Kidney (tissue), 14 donors: Measurements from ENCODE around the gene TMEM178B. TPM values are rescaled to one million over a fixed set of nuclear protein-coding genes. Genes with fewer than 3 reads are reported as not detected.

Experiments used
- DNase-seq, 5 donors: peaks; one replicate each; pipeline ENCODE4 v3.0.0-alpha.2; 2013 to 2020
- FAIRE-seq: peaks from 2 replicates; lab custom pipeline; 2012; peaks lifted over from hg19 to GRCh38; lab: Jason Lieb, UNC
- H3K27ac ChIP-seq, 2 donors: one replicate each; pipeline ENCODE4 v1.7.0; 2013; ENCODE audit warnings: low read depth in 2 of 2, low read length in 2 of 2, inconsistent platforms in 1 of 2
- H3K27me3 ChIP-seq: one replicate; pipeline ENCODE4 v1.7.1; 2013; ENCODE audit warnings: low read length, inconsistent platforms; ENCODE audit not compliant: control insufficient read depth, insufficient read depth
- H3K36me3 ChIP-seq, 3 donors: one replicate each; pipeline versions ENCODE4 v1.7.0 to v1.7.1; 2013; ENCODE audit warnings: low read length in 3 of 3, control low read depth in 1 of 3, inconsistent platforms in 1 of 3; ENCODE audit not compliant: insufficient read depth in 3 of 3, control insufficient read depth in 2 of 3
- H3K4me1 ChIP-seq, 3 donors: one replicate each; pipeline versions ENCODE4 v1.7.0 to v1.7.1; 2013; ENCODE audit warnings: low read length in 3 of 3, inconsistent platforms in 1 of 3, low read depth in 1 of 3; ENCODE audit not compliant: control insufficient read depth in 2 of 3, insufficient read depth in 2 of 3
- H3K4me3 ChIP-seq, 3 donors: one replicate each; pipeline versions ENCODE4 v1.7.0 to v1.8.1; 2013; ENCODE audit warnings: low read length in 3 of 3, control low read depth in 1 of 3, inconsistent platforms in 1 of 3
- H3K9ac ChIP-seq, 3 donors: one replicate each; pipeline versions ENCODE4 v1.7.0 to v1.7.1; 2013; ENCODE audit warnings: low read length in 3 of 3, control low read depth in 1 of 3, inconsistent platforms in 1 of 3
- H3K9me3 ChIP-seq, 3 donors: one replicate each; pipeline versions ENCODE4 v1.7.0 to v1.7.1; 2013; ENCODE audit warnings: low read length in 3 of 3, control low read depth in 1 of 3, inconsistent platforms in 1 of 3; ENCODE audit not compliant: control insufficient read depth in 2 of 3, insufficient read depth in 1 of 3
- CTCF ChIP-seq: IDR thresholded peaks from 3 replicates; pipeline ENCODE4 v1.5.1; 2012; ENCODE audit warnings: mild to moderate bottlenecking, moderate library complexity, borderline replicate concordance; ENCODE audit not compliant: insufficient read depth; ENCODE audit errors: extremely low read depth
- intact Hi-C: fragments of 100-400 bp; cut with DNase I; formaldehyde crosslinking; loops from one replicate; pipeline ENCODE4 v1.11.1; 2022
- polyA plus RNA-seq: library from polyadenylated mRNA; stranded (reverse); fragments of 350-450 nt; fragmentation: Illumina TruSeq; extraction: RNeasy Lipid Tissue Mini Kit (QIAGEN cat#74804); gene quantifications from one replicate; pipeline ENCODE4 v1.2.3, GENCODE V29; 2014; ENCODE audit warnings: low read depth, low replicate concordance; ENCODE audit not compliant: insufficient read depth
- total RNA-seq: library from RNA; stranded (reverse); fragmentation: NEBNext Ultra II Directional; extraction: Animal tissue kit (Norgen Biotek cat#: 25700); gene quantifications from one replicate; pipeline ENCODE4 v1.2.1, GENCODE V29; 2021
- donor health status: control.
- donor health status: control.
- donor health status: control.
- donor health status: control.
- donor health status: control.
- donor health status: DM: yes; HTN: yes; CAD: no.
- donor health status: Normal renal cell carcinoma (clear cell type).

Gene TMEM178B
- total and polyA plus RNA-seq, 2 donors from 2014 or later, result 0.58 to 20.0 TPM

GRCh38 chr7:141359262-141359661, 285.4 kb downstream of the TMEM178B start:
- no peak for TF ChIP-seq CTCF
- Histone ChIP-seq H3K9ac (no peak overlapping the region), H3K4me3 (no peak overlapping the region), H3K4me1 (no peaks in the 10 kb centered on the region), H3K27ac (no peak overlapping the region), H3K36me3 (no peaks in the 10 kb centered on the region), H3K27me3 (no peaks in the 10 kb centered on the region), H3K9me3 (no peaks in the 10 kb centered on the region)
- DNase-seq (no peak), FAIRE-seq (no peak)
- intact Hi-C loops, result no loop called here

GRCh38 chr7:141359740-141360415, 286.0 kb downstream of the TMEM178B start:
- intact Hi-C loops, result no loop called here
- H3K27ac ChIP-seq, result no peak overlapping the region
- DNase-seq (no peak), FAIRE-seq (no peak)
- H3K9ac ChIP-seq, result no peak overlapping the region
- H3K27me3 ChIP-seq, result no peaks in the 10 kb centered on the region
- H3K4me1 ChIP-seq, result no peaks in the 10 kb centered on the region
- no peaks in the 10 kb centered on the region for H3K36me3 ChIP-seq
- no peak for TF ChIP-seq CTCF
- no peak overlapping the region for H3K4me3 ChIP-seq
- H3K9me3 ChIP-seq, result no peaks in the 10 kb centered on the region

GRCh38 chr7:141360416-141360760, 286.5 kb downstream of the TMEM178B start:
- no peak for TF ChIP-seq CTCF
- intact Hi-C loops, result no loop called here
- no peaks in the 10 kb centered on the region for H3K36me3 ChIP-seq
- DNase-seq (no peak), FAIRE-seq (no peak)
- H3K4me1 ChIP-seq, result no peaks in the 10 kb centered on the region
- no peak overlapping the region for H3K9ac ChIP-seq
- H3K27ac ChIP-seq, result no peak overlapping the region
- H3K4me3 ChIP-seq, result no peak overlapping the region
- no peaks in the 10 kb centered on the region for H3K27me3 ChIP-seq
- H3K9me3 ChIP-seq, result no peaks in the 10 kb centered on the region

GRCh38 chr7:141360803-141361202, 286.9 kb downstream of the TMEM178B start:
- no peaks in the 10 kb centered on the region for H3K9me3 ChIP-seq
- H3K27me3 ChIP-seq, result no peaks in the 10 kb centered on the region
- no peak for DNase-seq
- H3K4me1 ChIP-seq, result peaks cover 0 to under 1% (median 0%) of the 10 kb centered on the region in 3 donors
- no peak for FAIRE-seq
- H3K9ac ChIP-seq, result no peak overlapping the region
- H3K4me3 ChIP-seq, result no peak overlapping the region
- intact Hi-C loops, result no loop called here
- no peak for TF ChIP-seq CTCF
- H3K36me3 ChIP-seq, result no peaks in the 10 kb centered on the region
- H3K27ac ChIP-seq, result no peak overlapping the region
